Karpas-422 (cell line): ENCODE data around the gene TAGLN3. TPM values are rescaled to one million over a fixed set of nuclear protein-coding genes. Genes with fewer than 3 reads are reported as not detected.

Source experiments
- DNase-seq: peaks from one replicate; pipeline ENCODE4 v3.0.0-alpha.2; 2015
- H2AFZ ChIP-seq: fragments of 200-600 bp; sonication (generic); 2 replicates; pipeline ENCODE4 v1.6.1; 2014; ENCODE audit warnings: antibody characterized with exemption, low read length, mixed read lengths
- H3K27ac ChIP-seq: fragments of 200-600 bp; sonication (generic); 2 replicates; pipeline ENCODE4 v1.5.1; 2014; ENCODE audit warnings: mild to moderate bottlenecking, low read length, moderate library complexity
- H3K27me3 ChIP-seq: fragments of 200-600 bp; sonication (generic); 2 replicates; pipeline ENCODE4 v1.6.1; 2014; ENCODE audit warnings: low read length, mixed read lengths
- H3K36me3 ChIP-seq: fragments of 200-600 bp; sonication (generic); 2 replicates; pipeline ENCODE4 v1.6.1; 2014; ENCODE audit warnings: low read length, mixed read lengths; ENCODE audit not compliant: insufficient read depth
- H3K4me1 ChIP-seq: fragments of 200-600 bp; sonication (generic); 2 replicates; pipeline ENCODE4 v1.6.1; 2014; ENCODE audit warnings: mild to moderate bottlenecking, low read length, mixed read lengths
- H3K4me2 ChIP-seq: fragments of 200-600 bp; sonication (generic); 2 replicates; pipeline ENCODE4 v1.6.1; 2014; ENCODE audit warnings: low read length, low read depth, mild to moderate bottlenecking; ENCODE audit not compliant: poor library complexity, severe bottlenecking
- H3K4me3 ChIP-seq: fragments of 200-600 bp; sonication (generic); 2 replicates; pipeline ENCODE4 v1.5.1; 2014; ENCODE audit warnings: mild to moderate bottlenecking, antibody characterized with exemption, low read length, mixed read lengths
- H3K79me2 ChIP-seq: fragments of 200-600 bp; sonication (generic); 2 replicates; pipeline ENCODE4 v1.6.1; 2014; ENCODE audit warnings: mild to moderate bottlenecking, low read length, mixed read lengths
- H3K9ac ChIP-seq: fragments of 200-600 bp; sonication (generic); 2 replicates; pipeline ENCODE4 v1.6.0; 2014; ENCODE audit warnings: low read length
- H3K9me2 ChIP-seq: fragments of 200-600 bp; sonication (generic), shearing (Covaris generic); replicated peaks from 2 replicates; pipeline ENCODE4 v1.6.0; 2014; ENCODE audit warnings: mild to moderate bottlenecking, low read length, moderate library complexity; ENCODE audit not compliant: insufficient read depth
- H3K9me3 ChIP-seq: fragments of 300-700, 200-600 bp; sonication (generic); 2 replicates; pipeline ENCODE4 v1.6.1; 2014; ENCODE audit warnings: low read length, mixed read lengths
- H4K20me1 ChIP-seq: fragments of 200-600 bp; sonication (generic); 2 replicates; pipeline ENCODE4 v1.6.1; 2014; ENCODE audit warnings: mild to moderate bottlenecking, antibody characterized with exemption, low read length, low read depth; ENCODE audit not compliant: insufficient read depth
- total RNA-seq: library from RNA; depleted of rRNA; stranded (reverse); fragments of >200 nt; shearing (Covaris generic); gene quantifications from 2 replicates; pipeline ENCODE4 v1.2.3, GENCODE V29; 2014; ENCODE audit warnings: low replicate concordance

TAGLN3 gene
- total RNA-seq, 1 experiment from 2014 or later: not detected

DNA sequence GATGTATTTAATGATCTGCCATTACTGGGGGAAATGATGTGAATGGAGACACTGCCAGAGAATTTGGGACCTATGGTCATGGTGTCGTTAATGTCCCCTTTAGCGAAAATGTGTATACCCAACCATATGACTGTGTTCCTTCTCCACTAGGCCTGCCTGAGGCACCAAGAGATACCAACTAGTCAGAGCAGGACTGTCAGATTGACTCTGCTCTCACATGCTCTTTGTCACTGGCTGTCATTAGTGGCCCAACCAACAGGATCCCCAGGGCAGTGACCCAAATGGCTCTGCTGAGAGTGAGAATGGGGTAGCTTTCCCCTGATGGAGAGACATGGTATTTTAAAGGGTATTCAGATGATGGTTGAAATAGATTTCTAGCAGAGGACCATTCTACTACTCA, 2.8 kb downstream of the TAGLN3 start:
- H3K9me2 ChIP-seq: no peaks in the 10 kb centered on the region
- no peaks in the 10 kb centered on the region for H3K36me3 ChIP-seq
- H4K20me1 ChIP-seq: no peaks in the 10 kb centered on the region

DNA sequence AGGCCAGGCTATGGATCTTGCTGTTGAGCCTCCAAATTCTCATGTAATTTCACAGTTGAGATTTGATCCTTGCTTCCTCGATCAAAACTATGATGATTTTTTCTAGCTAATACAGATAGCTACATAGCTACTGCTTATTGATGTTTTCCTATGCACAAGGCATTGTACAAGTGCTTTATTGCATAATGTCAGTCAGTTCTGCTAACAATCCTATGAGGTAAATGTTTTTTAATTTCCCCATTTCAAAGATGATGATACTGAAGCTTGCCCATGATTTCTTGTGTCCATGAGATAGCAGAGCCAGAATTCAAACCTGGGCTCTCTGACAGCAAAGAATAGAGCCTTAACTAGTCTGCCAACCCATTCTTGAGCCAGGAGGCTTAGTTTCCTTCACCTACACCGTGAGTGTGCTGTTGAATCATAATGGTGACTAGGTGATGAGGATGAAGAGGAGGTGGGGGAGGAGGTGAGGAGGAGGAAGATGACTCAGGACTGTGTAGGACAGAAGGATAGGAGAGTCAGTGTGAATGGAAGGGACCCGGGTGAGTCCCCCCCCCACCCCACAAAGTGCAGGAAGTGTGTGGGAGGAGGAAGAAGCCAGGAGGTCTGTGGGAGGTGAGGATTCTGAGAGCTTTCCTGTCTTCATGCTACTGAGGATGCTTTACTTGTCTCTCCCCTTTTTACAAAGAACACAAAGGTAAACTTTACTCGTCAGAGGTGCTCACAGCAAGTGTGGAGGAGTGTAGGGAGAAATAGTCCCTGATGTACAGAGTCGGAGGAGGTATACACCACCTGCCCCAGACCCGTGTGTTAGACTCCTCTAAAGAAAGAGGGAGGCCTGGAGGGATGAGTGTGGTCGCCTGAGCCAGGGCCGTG, 3.6 kb downstream of the TAGLN3 start:
- no peaks in the 10 kb centered on the region for H3K27me3 ChIP-seq
- H2AFZ ChIP-seq: no peak overlapping the region
- H3K4me2 ChIP-seq: no peak overlapping the region
- H3K9me2 ChIP-seq: no peaks in the 10 kb centered on the region
- no peaks in the 10 kb centered on the region for H3K36me3 ChIP-seq
- no peak for DNase-seq
- H3K27ac ChIP-seq: no peak overlapping the region
- H3K9me3 ChIP-seq: no peaks in the 10 kb centered on the region
- no peaks in the 10 kb centered on the region for H4K20me1 ChIP-seq
- H3K4me1 ChIP-seq: peaks cover 9% of the 10 kb centered on the region
- H3K9ac ChIP-seq: no peak overlapping the region
- H3K79me2 ChIP-seq: no peaks in the 10 kb centered on the region
- no peak overlapping the region for H3K4me3 ChIP-seq

More for the DNA sequence above, 2.8 kb downstream of the TAGLN3 start:
- no peak for DNase-seq
- H3K4me1 ChIP-seq: peaks cover 9% of the 10 kb centered on the region
- no peak overlapping the region for H3K9ac ChIP-seq
- H3K27ac ChIP-seq: no peak overlapping the region
- no peak overlapping the region for H3K4me2 ChIP-seq
- H3K27me3 ChIP-seq: no peaks in the 10 kb centered on the region
- no peaks in the 10 kb centered on the region for H3K9me3 ChIP-seq
- H3K4me3 ChIP-seq: no peak overlapping the region
- H3K79me2 ChIP-seq: no peaks in the 10 kb centered on the region
- no peak overlapping the region for H2AFZ ChIP-seq

DNA sequence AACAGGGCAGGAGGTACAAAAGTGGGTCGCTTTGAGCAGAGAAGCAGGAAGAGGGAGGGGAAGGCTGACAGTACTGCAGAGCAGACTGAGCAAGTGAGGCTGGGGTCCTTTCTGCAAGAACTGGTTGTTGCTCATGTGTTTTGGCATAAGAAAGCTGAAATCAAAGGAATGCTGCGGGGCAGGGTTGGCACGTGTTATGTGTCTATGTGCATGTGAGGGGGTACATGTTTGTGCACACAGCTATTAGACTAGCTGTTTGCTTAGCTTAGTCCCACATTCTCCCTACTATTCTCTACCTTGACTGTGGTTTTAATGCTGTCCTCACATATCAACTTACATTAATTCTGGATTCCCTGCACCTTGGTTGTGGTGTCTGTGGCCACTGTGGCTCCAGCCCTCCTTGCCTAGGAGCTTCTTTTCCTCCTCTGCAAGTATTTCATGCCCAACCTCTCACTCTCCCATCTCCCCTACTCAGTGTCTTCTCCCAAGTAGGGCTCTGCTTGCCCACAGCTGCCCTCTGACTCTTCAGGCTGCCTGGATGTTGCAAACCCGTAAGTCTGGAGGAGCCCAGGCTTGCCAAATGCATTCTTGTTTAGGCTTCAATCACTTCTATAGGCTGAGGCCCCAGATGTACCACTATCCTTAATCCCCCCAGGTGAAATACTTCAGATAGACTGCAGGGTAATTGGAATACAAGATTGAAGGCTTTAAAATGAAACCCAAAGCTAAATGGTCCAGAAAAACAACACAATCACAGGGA, 4.8 kb downstream of the TAGLN3 start:
- no peak overlapping the region for H3K27ac ChIP-seq
- peaks cover 8% of the 10 kb centered on the region for H3K4me1 ChIP-seq
- no peak overlapping the region for H3K4me3 ChIP-seq
- no peaks in the 10 kb centered on the region for H3K79me2 ChIP-seq
- H3K4me2 ChIP-seq: no peak overlapping the region
- H3K9me3 ChIP-seq: no peaks in the 10 kb centered on the region
- no peak for DNase-seq
- no peak overlapping the region for H2AFZ ChIP-seq
- no peak overlapping the region for H3K9ac ChIP-seq
- H3K36me3 ChIP-seq: no peaks in the 10 kb centered on the region
- no peaks in the 10 kb centered on the region for H3K27me3 ChIP-seq
- H4K20me1 ChIP-seq: no peaks in the 10 kb centered on the region
- no peaks in the 10 kb centered on the region for H3K9me2 ChIP-seq

DNA sequence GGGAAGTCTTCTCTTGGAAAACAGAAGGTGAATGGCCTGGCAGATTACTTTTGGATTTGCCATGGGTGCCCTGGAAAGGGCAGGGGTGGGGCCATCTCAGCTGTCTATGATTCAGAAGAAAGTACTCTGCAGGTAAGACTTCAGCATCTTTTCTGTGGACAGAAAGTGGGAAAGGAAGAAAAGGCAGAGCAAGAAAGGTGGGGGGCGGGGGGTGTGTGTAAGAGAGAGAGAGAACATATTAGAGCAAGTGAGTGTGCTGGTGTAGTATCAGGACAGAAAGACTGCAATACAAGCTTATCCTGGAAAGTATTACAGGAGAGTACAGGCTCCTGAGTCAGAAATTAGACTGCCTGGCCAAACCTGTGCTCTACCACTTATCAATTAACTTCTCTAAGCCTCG, 5.5 kb downstream of the TAGLN3 start:
- peaks cover under 1% of the 10 kb centered on the region for H3K4me1 ChIP-seq
- no peaks in the 10 kb centered on the region for H3K9me2 ChIP-seq
- no peak overlapping the region for H3K9ac ChIP-seq
- no peaks in the 10 kb centered on the region for H3K9me3 ChIP-seq
- no peak overlapping the region for H3K4me2 ChIP-seq
- no peaks in the 10 kb centered on the region for H3K79me2 ChIP-seq
- H4K20me1 ChIP-seq: no peaks in the 10 kb centered on the region
- no peaks in the 10 kb centered on the region for H3K27me3 ChIP-seq
- H3K4me3 ChIP-seq: no peak overlapping the region
- H2AFZ ChIP-seq: no peak overlapping the region
- DNase-seq: no peak
- H3K36me3 ChIP-seq: no peaks in the 10 kb centered on the region
- H3K27ac ChIP-seq: no peak overlapping the region

DNA sequence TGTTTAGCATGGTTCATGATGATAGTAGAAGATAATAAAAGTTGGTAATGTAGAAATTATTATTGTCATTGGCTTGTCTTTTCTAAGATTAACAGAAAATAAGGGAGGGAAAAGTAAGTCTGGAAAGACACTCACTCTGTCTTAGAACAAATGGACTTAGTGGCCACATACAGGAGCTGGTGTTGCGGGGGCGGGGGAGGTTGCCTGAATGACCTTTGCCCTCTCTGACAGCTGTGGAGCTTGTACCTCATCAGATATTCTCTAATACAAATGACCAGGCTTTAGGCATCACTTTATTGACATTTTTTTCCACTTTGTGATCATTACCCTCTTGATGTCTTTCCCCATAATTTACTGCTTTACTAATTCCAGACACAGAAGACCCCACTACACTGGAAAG, 5.9 kb downstream of the TAGLN3 start:
- Histone ChIP-seq H3K9me2 (no peaks in the 10 kb centered on the region), H3K9ac (no peak overlapping the region), H4K20me1 (no peaks in the 10 kb centered on the region), H3K27me3 (no peaks in the 10 kb centered on the region), H3K4me2 (no peak overlapping the region), H3K79me2 (no peaks in the 10 kb centered on the region), H3K4me3 (no peak overlapping the region), H3K9me3 (no peaks in the 10 kb centered on the region), H3K27ac (no peak overlapping the region), H3K36me3 (no peaks in the 10 kb centered on the region), H3K4me1 (no peaks in the 10 kb centered on the region), H2AFZ (no peak overlapping the region)
- no peak for DNase-seq

DNA sequence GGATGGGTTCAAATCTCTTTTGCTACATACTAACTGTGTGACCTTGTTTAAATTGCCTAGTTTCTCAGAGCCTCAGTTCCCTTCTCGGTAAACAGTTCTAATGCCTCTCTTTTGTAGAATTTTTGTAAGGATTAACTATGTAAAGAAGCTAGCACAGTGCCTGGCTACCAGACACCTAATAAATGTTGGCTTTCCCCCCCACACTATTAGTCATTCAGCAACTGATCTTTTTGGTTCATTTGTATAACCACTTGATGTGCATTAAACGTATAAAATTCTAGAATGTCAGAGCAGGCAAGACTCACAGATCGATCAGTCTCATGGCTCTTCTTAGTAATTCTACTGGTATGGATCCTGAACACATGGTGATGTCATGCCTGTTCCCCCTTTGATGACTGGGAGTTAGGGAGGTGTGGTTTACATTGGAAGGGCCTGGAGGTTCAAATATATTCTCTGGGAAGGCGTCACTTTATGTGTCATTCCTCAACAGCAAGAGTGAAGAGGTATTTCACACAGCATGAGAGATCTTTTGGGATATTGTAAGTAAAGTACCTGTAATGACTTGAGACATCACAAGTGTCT, 6.5 kb downstream of the TAGLN3 start:
- no peaks in the 10 kb centered on the region for H3K79me2 ChIP-seq
- no peak for DNase-seq
- H3K27ac ChIP-seq: no peak overlapping the region
- H3K9me3 ChIP-seq: no peaks in the 10 kb centered on the region
- H3K4me2 ChIP-seq: no peak overlapping the region
- no peaks in the 10 kb centered on the region for H3K27me3 ChIP-seq
- H4K20me1 ChIP-seq: no peaks in the 10 kb centered on the region
- no peaks in the 10 kb centered on the region for H3K36me3 ChIP-seq
- H3K9ac ChIP-seq: no peak overlapping the region
- H2AFZ ChIP-seq: no peak overlapping the region
- no peak overlapping the region for H3K4me3 ChIP-seq
- H3K4me1 ChIP-seq: no peaks in the 10 kb centered on the region
- no peaks in the 10 kb centered on the region for H3K9me2 ChIP-seq

DNA sequence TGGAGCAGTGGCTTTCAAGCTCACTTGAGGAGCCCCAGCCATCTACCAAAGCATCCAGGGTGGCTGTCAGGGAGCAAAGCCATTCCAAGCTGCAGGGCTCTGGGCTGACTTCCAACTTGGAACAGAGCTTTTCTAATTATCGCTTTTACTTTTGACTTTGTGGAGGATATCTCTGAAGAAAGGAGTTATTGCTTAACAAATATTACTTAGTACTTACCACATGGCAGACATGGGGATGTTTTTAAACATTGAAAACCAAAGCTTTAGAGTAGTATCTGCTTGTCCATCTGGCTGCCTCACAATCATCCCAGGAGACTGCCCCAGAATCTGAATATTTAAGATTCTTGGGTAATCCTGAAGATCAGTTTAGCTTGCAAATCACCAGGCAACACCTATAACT, 8.9 kb downstream of the TAGLN3 start:
- Histone ChIP-seq H3K9me2 (no peaks in the 10 kb centered on the region), H3K9me3 (no peaks in the 10 kb centered on the region), H3K36me3 (no peaks in the 10 kb centered on the region), H4K20me1 (no peaks in the 10 kb centered on the region), H3K4me2 (no peak overlapping the region), H3K9ac (no peak overlapping the region), H3K79me2 (no peaks in the 10 kb centered on the region), H3K27me3 (no peaks in the 10 kb centered on the region), H2AFZ (no peak overlapping the region), H3K4me3 (no peak overlapping the region), H3K4me1 (peaks cover 8% of the 10 kb centered on the region), H3K27ac (no peak overlapping the region)
- DNase-seq: no peak

DNA sequence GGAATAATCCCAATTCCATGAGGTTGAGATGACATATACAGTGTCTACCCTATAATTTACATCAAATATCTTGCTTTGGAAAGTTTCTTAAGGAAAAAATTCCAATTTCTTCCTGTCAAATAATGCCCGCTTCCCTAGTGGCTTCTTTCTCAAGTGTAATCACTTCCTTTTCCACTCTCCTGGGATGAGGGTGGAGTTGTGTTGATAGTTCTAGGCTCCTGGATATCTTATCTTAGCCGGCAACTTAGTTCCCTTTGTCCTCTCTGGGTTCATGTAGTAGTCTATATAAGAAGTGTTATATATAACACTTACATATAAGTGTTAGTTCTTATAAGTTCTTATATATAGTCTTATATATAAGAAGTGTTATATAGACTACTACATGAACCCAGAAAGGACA, 10.9 kb downstream of the TAGLN3 start:
- no peaks in the 10 kb centered on the region for H3K27me3 ChIP-seq
- no peak for DNase-seq

More for the DNA sequence above, 10.9 kb downstream of the TAGLN3 start:
- H3K9ac ChIP-seq: no peak overlapping the region
- no peaks in the 10 kb centered on the region for H3K79me2 ChIP-seq
- no peak overlapping the region for H3K4me3 ChIP-seq
- H4K20me1 ChIP-seq: no peaks in the 10 kb centered on the region
- H3K4me2 ChIP-seq: no peak overlapping the region
- H3K9me3 ChIP-seq: no peaks in the 10 kb centered on the region
- H2AFZ ChIP-seq: no peak overlapping the region
- H3K4me1 ChIP-seq: peaks cover 14% of the 10 kb centered on the region
- no peaks in the 10 kb centered on the region for H3K9me2 ChIP-seq
- H3K27ac ChIP-seq: no peak overlapping the region
- no peaks in the 10 kb centered on the region for H3K36me3 ChIP-seq
